ENCODE measurements around the gene PRSS22.

GRCh38 chr16:2824626-2825025, 33.3 kb downstream of the PRSS22 start:
- TF ChIP-seq POLR2A (IDR thresholded peaks at IDR 0.05) (no peak), CTCF (IDR thresholded peaks at IDR 0.05) (no peak)

All from prostate gland (tissue), 2 donors.